CD4-positive, alpha-beta T cell (primary cell): Measurements from ENCODE around the gene RNF220. TPM values are rescaled to one million over a fixed set of nuclear protein-coding genes. Genes with fewer than 3 reads are reported as not detected.
A peak's percentile ranks its signal among the peaks of the same experiment; 100 is the strongest.

Experiments
- ATAC-seq: fragments of 200-7000 bp; cut with Tn5 transposase; one replicate; pipeline ENCODE4 v1.10.0; 2022; ENCODE audit warnings: mild to moderate bottlenecking; ENCODE audit not compliant: poor library complexity
- CTCF ChIA-PET: fragments of 350-600 bp; sonication (Branson Sonifier 250); formaldehyde crosslinking; loops from one replicate; lab custom pipeline; 2021; ENCODE audit warnings: antibody characterized with exemption, inconsistent platforms; lab: Charles Lee
- POLR2A ChIA-PET: fragments of 350-600 bp; sonication (Branson Sonifier 250); formaldehyde crosslinking; loops from one replicate; lab custom pipeline; 2021; ENCODE audit warnings: antibody characterized with exemption, inconsistent platforms; lab: Charles Lee
- DNase-seq, 14 experiments: peaks; one replicate each; pipeline ENCODE4 v3.0.0-alpha.2; 2013 to 2020; ENCODE audit warnings: mixed read lengths in 2 of 14
- H3K27ac ChIP-seq, 2 donors: one replicate each; pipeline versions ENCODE4 v1.5.1 to v1.7.0; 2013; ENCODE audit warnings: low read length in 2 of 2, low read depth in 1 of 2, mild to moderate bottlenecking in 1 of 2
- H3K27me3 ChIP-seq, 2 experiments: 1 replicate in 1 of 2; 2 replicates in 1 of 2; pipeline versions ENCODE4 v1.6.1 to v1.7.0; 2013; ENCODE audit warnings: low read length in 2 of 2, control low read depth in 1 of 2, mild to moderate bottlenecking in 1 of 2, moderate library complexity in 1 of 2; ENCODE audit not compliant: insufficient read depth in 2 of 2, control insufficient read depth in 1 of 2
- H3K36me3 ChIP-seq: one replicate; pipeline ENCODE4 v1.6.1; 2013; ENCODE audit warnings: low read length, control low read depth; ENCODE audit not compliant: insufficient read depth
- H3K4me1 ChIP-seq: one replicate; pipeline ENCODE4 v1.6.1; 2013; ENCODE audit warnings: low read length, control low read depth; ENCODE audit not compliant: insufficient read depth
- H3K4me3 ChIP-seq: one replicate; pipeline ENCODE4 v1.5.1; 2013; ENCODE audit warnings: mild to moderate bottlenecking, low read length, moderate library complexity
- H3K9me3 ChIP-seq, 2 experiments: 1 replicate in 1 of 2; 2 replicates in 1 of 2; pipeline versions ENCODE4 v1.6.1 to v1.7.0; 2013; ENCODE audit warnings: low read length in 2 of 2, mild to moderate bottlenecking in 2 of 2, control low read depth in 1 of 2, moderate library complexity in 1 of 2; ENCODE audit not compliant: control insufficient read depth in 1 of 2, insufficient read depth in 1 of 2
- H3K27ac Mint-ChIP-seq: one replicate; pipeline ENCODE4 v1.8.0; 2020; ENCODE audit warnings: mixed read lengths
- H3K27me3 Mint-ChIP-seq: one replicate; pipeline ENCODE4 v1.8.0; 2021; ENCODE audit warnings: mixed read lengths
- H3K36me3 Mint-ChIP-seq: one replicate; pipeline ENCODE4 v1.8.0; 2021; ENCODE audit warnings: low read depth, mixed read lengths
- H3K4me1 Mint-ChIP-seq: one replicate; pipeline ENCODE4 v1.8.0; 2021; ENCODE audit warnings: low read depth, mixed read lengths
- H3K4me3 Mint-ChIP-seq: one replicate; pipeline ENCODE4 v1.8.0; 2020; ENCODE audit warnings: mild to moderate bottlenecking, mixed read lengths
- H3K9me3 Mint-ChIP-seq: one replicate; pipeline ENCODE4 v1.8.0; 2020; ENCODE audit warnings: mixed read lengths
- CTCF ChIP-seq: fragments of 200-600 bp; IDR thresholded peaks from one replicate; pipeline ENCODE4 v1.8.0; 2022; ENCODE audit warnings: antibody characterized with exemption, mild to moderate bottlenecking
- intact Hi-C, 2 experiments: fragments of 100-400 bp; cut with DNase I in 1 of 2; cut with micrococcal nuclease in 1 of 2; formaldehyde crosslinking; loops; one replicate each; pipeline versions ENCODE4 v1.15.1 to v1.9.0; 2023 to 2025; cut with DNase I, micrococcal nuclease
- total RNA-seq, 174 experiments: library from RNA in 2 of 174; stranded (reverse) in 2 of 174; gene quantifications; one replicate each; pipeline ENCODE4 v1.2.3 and lab custom pipeline; 2021 to 2026

RNF220 gene
- total RNA-seq, 2 experiments from 2014 or later = 76.0 to 77.9 TPM

DNA sequence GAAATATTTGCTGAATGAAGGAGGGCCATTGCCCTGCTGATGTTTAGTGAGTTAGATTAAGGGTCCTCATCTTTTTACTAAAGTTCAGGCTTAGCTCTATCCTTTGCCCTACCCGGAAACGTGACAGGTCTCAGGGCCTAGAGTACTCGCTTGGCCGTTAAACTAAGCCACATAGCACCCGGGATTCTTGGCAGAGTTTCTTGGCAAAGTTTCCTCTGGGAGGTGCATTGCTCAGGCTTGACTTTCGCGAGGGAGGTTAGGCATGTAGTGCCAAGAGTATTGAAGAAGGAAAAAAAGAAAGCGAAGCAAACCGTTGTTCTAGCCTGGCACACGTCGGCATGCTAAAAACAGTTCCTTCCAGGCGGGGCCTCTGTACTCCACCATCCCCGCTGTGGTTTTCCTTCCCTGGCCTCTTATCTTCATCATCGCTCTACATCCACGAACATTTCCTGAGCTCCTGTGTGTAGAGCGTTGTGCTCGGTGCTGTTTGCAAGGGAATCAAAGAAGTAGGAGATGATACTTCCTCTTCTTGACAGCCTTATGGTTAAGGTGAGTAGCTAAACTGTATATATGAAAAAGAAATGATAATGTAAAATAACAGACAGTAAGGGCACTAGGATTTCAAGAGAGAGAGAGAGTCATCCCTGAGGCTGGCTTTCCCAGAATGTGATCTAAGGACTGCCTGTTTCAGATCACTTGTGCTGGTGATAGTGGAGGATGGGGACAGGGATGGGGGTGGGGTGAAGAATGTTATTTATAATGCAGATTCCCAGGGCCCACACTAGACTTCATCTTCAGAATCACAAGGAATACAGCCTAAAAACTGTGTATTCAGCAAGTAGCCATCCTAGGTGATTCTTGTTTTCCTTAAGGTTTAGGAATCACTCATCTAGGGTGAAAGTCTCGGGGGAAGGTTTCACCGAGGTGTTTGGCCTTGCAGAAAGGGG is 18.8 kb downstream of the RNF220 start:
- intact Hi-C loops = no loop called here
- Mint-ChIP-seq H3K27ac (no peak overlapping the region), H3K4me1 (peaks cover 7% of the 10 kb centered on the region), H3K9me3 (no peaks in the 10 kb centered on the region), H3K27me3 (peaks cover 86% of the 10 kb centered on the region), H3K36me3 (no peaks in the 10 kb centered on the region), H3K4me3 (peak overlapping the region; percentile 28)
- no peak overlapping the region for H3K27ac ChIP-seq
- H3K36me3 ChIP-seq = no peaks in the 10 kb centered on the region
- H3K4me3 ChIP-seq = no peak overlapping the region
- ChIA-PET CTCF (no interaction called here), POLR2A (no interaction called here)
- DNase-seq (peak in 1 of 14 experiments; percentile 11), ATAC-seq (peak; percentile 43)
- TF ChIP-seq CTCF = no peak
- H3K9me3 ChIP-seq = no peaks in the 10 kb centered on the region
- peaks cover 6% of the 10 kb centered on the region for H3K4me1 ChIP-seq
- peaks cover 28 to 43% of the 10 kb centered on the region in 2 experiments for H3K27me3 ChIP-seq

- Histone ChIP-seq H3K4me3 (no peak overlapping the region), H3K4me1 (peaks cover 6% of the 10 kb centered on the region), H3K36me3 (no peaks in the 10 kb centered on the region), H3K27me3 (peaks cover 25 to 47% of the 10 kb centered on the region in 2 experiments), H3K9me3 (no peaks in the 10 kb centered on the region), H3K27ac (no peak overlapping the region)
- no peaks in the 10 kb centered on the region for H3K9me3 Mint-ChIP-seq
- H3K27ac Mint-ChIP-seq = no peak overlapping the region
- TF ChIP-seq CTCF = no peak
- DNase-seq (no peak), ATAC-seq (no peak)
- no peak overlapping the region for H3K4me3 Mint-ChIP-seq
- intact Hi-C loops = no loop called here
- peaks cover 7% of the 10 kb centered on the region for H3K4me1 Mint-ChIP-seq
- ChIA-PET POLR2A (no interaction called here), CTCF (interaction anchor here (0.5 kb wide), 1 partner anchor 10 kb away, joined by 3 read pairs; no protein-coding TSS in a partner anchor)
- H3K36me3 Mint-ChIP-seq = no peaks in the 10 kb centered on the region
- H3K27me3 Mint-ChIP-seq = peaks cover 85% of the 10 kb centered on the region
Measured at GRCh38 chr1:44424747-44425146, 19.7 kb downstream of the RNF220 start.

- H3K27ac Mint-ChIP-seq = no peak overlapping the region
- H3K27me3 ChIP-seq = peaks cover 25 to 40% of the 10 kb centered on the region in 2 experiments
- DNase-seq (no peak), ATAC-seq (no peak)
- ChIA-PET POLR2A (no interaction called here), CTCF (interaction anchor here (0.5 kb wide), 1 partner anchor 10 kb away, joined by 3 read pairs; no protein-coding TSS in a partner anchor)
- H3K36me3 Mint-ChIP-seq = no peaks in the 10 kb centered on the region
- no peaks in the 10 kb centered on the region for H3K9me3 ChIP-seq
- peaks cover 7% of the 10 kb centered on the region for H3K4me1 Mint-ChIP-seq
- peaks cover 77% of the 10 kb centered on the region for H3K27me3 Mint-ChIP-seq
- H3K4me3 Mint-ChIP-seq = no peak overlapping the region
- no peak overlapping the region for H3K4me3 ChIP-seq
- intact Hi-C loops = no loop called here
- no peaks in the 10 kb centered on the region for H3K9me3 Mint-ChIP-seq
- H3K36me3 ChIP-seq = no peaks in the 10 kb centered on the region
- peaks cover 6% of the 10 kb centered on the region for H3K4me1 ChIP-seq
- H3K27ac ChIP-seq = no peak overlapping the region
- TF ChIP-seq CTCF = no peak
Measured at GRCh38 chr1:44425341-44426082, 20.5 kb downstream of the RNF220 start.
